Immature natural killer cell (primary cell): ENCODE results near the gene OTOP2. TPM values are rescaled to one million over a fixed set of nuclear protein-coding genes. Genes with fewer than 3 reads are reported as not detected.

Experiments
- DNase-seq, 3 donors: peaks; one replicate each; pipeline ENCODE4 v3.0.0; 2022; ENCODE audit warnings: mixed read lengths in 1 of 3
- H3K27ac Mint-ChIP-seq, 6 donors: one replicate each; pipeline ENCODE4 v1.8.0; 2020; ENCODE audit warnings: mixed read lengths in 6 of 6, mild to moderate bottlenecking in 5 of 6, inconsistent platforms in 4 of 6, moderate library complexity in 3 of 6
- H3K27me3 Mint-ChIP-seq, 3 donors: one replicate each; pipeline ENCODE4 v1.8.0; 2020 to 2021; ENCODE audit warnings: low read depth in 3 of 3, mild to moderate bottlenecking in 3 of 3, mixed read lengths in 3 of 3, moderate library complexity in 3 of 3, inconsistent platforms in 1 of 3
- H3K36me3 Mint-ChIP-seq, 3 donors: one replicate each; pipeline ENCODE4 v1.8.0; 2020; ENCODE audit warnings: mixed read lengths in 3 of 3, inconsistent platforms in 2 of 3, mild to moderate bottlenecking in 2 of 3
- H3K4me1 Mint-ChIP-seq, 2 donors: one replicate each; pipeline ENCODE4 v1.8.0; 2020; ENCODE audit warnings: inconsistent platforms in 2 of 2, mild to moderate bottlenecking in 2 of 2, mixed read lengths in 2 of 2, moderate library complexity in 1 of 2
- H3K4me3 Mint-ChIP-seq, 5 donors: one replicate each; pipeline ENCODE4 v1.8.0; 2020; ENCODE audit warnings: mild to moderate bottlenecking in 5 of 5, mixed read lengths in 5 of 5, inconsistent platforms in 3 of 5, moderate library complexity in 3 of 5
- H3K9me3 Mint-ChIP-seq, 6 donors: one replicate each; pipeline ENCODE4 v1.8.0; 2020; ENCODE audit warnings: mild to moderate bottlenecking in 6 of 6, mixed read lengths in 6 of 6, inconsistent platforms in 4 of 6, moderate library complexity in 3 of 6
- polyA plus RNA-seq, 3 donors: library from polyadenylated mRNA; unstranded; fragments of 300-500 nt; fragmentation: Illumina TruSeq; gene quantifications; one replicate each; pipeline ENCODE4 v1.2.3, GENCODE V29; 2021

OTOP2 gene
- not detected for polyA plus RNA-seq

- no peaks in the 10 kb centered on the region for H3K36me3 Mint-ChIP-seq
- peak within 1 kb of the TSS; percentile 33 to 71 (median 67) for H3K4me3 Mint-ChIP-seq
- DNase-seq = no peak
- no peak within 1 kb of the TSS for H3K27ac Mint-ChIP-seq
- peaks cover 0 to 8% of the 10 kb centered on the region in 2 donors for H3K4me1 Mint-ChIP-seq
- no peaks in the 10 kb centered on the region for H3K9me3 Mint-ChIP-seq
- H3K27me3 Mint-ChIP-seq = peaks cover 16 to 29% (median 18%) of the 10 kb centered on the region in 3 donors
These were observed at the start of gene OTOP2 for GRCh38 chr17:74924250-74924948. TSS of gene OTOP2 (plus strand) at chr17:74924273. CDS start at chr17:74924633, 360 bp downstream.

- no peaks in the 10 kb centered on the region for H3K36me3 Mint-ChIP-seq
- DNase-seq = no peak
- H3K9me3 Mint-ChIP-seq = no peaks in the 10 kb centered on the region
- H3K4me1 Mint-ChIP-seq = peaks cover 14 to 19% of the 10 kb centered on the region in 2 donors
- peaks cover 8 to 10% (median 10%) of the 10 kb centered on the region in 3 donors for H3K27me3 Mint-ChIP-seq
- H3K4me3 Mint-ChIP-seq = peak overlapping the region in 1 of 5 donors; percentile 14
- H3K27ac Mint-ChIP-seq = peak overlapping the region in 1 of 6 donors; percentile 12
These were observed 49.4 kb upstream of the OTOP2 start for GRCh38 chr17:74874615-74875037.

- peaks cover 8 to 10% (median 8%) of the 10 kb centered on the region in 3 donors for H3K27me3 Mint-ChIP-seq
- no peaks in the 10 kb centered on the region for H3K9me3 Mint-ChIP-seq
- H3K4me1 Mint-ChIP-seq = peaks cover 14 to 19% of the 10 kb centered on the region in 2 donors
- no peaks in the 10 kb centered on the region for H3K36me3 Mint-ChIP-seq
- no peak for DNase-seq
- no peak overlapping the region for H3K4me3 Mint-ChIP-seq
- peak overlapping the region in 1 of 6 donors; percentile 2 for H3K27ac Mint-ChIP-seq
These were observed 48.7 kb upstream of the OTOP2 start for GRCh38 chr17:74875155-74875976.

- peaks cover 14 to 19% of the 10 kb centered on the region in 2 donors for H3K4me1 Mint-ChIP-seq
- H3K27me3 Mint-ChIP-seq = peaks cover 7 to 8% (median 8%) of the 10 kb centered on the region in 3 donors
- no peaks in the 10 kb centered on the region for H3K36me3 Mint-ChIP-seq
- no peak overlapping the region for H3K4me3 Mint-ChIP-seq
- H3K9me3 Mint-ChIP-seq = no peaks in the 10 kb centered on the region
- H3K27ac Mint-ChIP-seq = no peak overlapping the region
- DNase-seq = no peak
These were observed 48.0 kb upstream of the OTOP2 start for GRCh38 chr17:74875977-74876593.

- Mint-ChIP-seq H3K9me3 (no peaks in the 10 kb centered on the region), H3K4me1 (peaks cover 6 to 9% of the 10 kb centered on the region in 2 donors), H3K36me3 (no peaks in the 10 kb centered on the region), H3K27ac (no peak overlapping the region), H3K4me3 (no peak overlapping the region), H3K27me3 (peaks cover 5 to 9% (median 8%) of the 10 kb centered on the region in 3 donors)
- no peak for DNase-seq
These were observed 46.2 kb upstream of the OTOP2 start for GRCh38 chr17:74877592-74878548.

- H3K36me3 Mint-ChIP-seq = no peaks in the 10 kb centered on the region
- no peaks in the 10 kb centered on the region for H3K9me3 Mint-ChIP-seq
- DNase-seq = no peak
- H3K27ac Mint-ChIP-seq = no peak overlapping the region
- H3K4me3 Mint-ChIP-seq = no peak overlapping the region
- peaks cover 5% of the 10 kb centered on the region in 2 donors for H3K4me1 Mint-ChIP-seq
- H3K27me3 Mint-ChIP-seq = peaks cover 0 to 7% (median 2%) of the 10 kb centered on the region in 3 donors
These were observed 45.4 kb upstream of the OTOP2 start for GRCh38 chr17:74878658-74879057.

- Mint-ChIP-seq H3K4me1 (no peaks in the 10 kb centered on the region), H3K27ac (no peak overlapping the region), H3K36me3 (no peaks in the 10 kb centered on the region), H3K27me3 (peaks cover 0 to 9% (median 5%) of the 10 kb centered on the region in 3 donors), H3K4me3 (no peak overlapping the region), H3K9me3 (no peaks in the 10 kb centered on the region)
- no peak for DNase-seq
These were observed 44.8 kb upstream of the OTOP2 start for GRCh38 chr17:74879308-74879707.

- Mint-ChIP-seq H3K36me3 (no peaks in the 10 kb centered on the region), H3K27ac (no peak overlapping the region), H3K4me3 (no peak overlapping the region), H3K27me3 (peaks cover 0 to 10% (median 8%) of the 10 kb centered on the region in 3 donors), H3K4me1 (no peaks in the 10 kb centered on the region), H3K9me3 (no peaks in the 10 kb centered on the region)
- no peak for DNase-seq
These were observed 43.0 kb upstream of the OTOP2 start for GRCh38 chr17:74881073-74881472.

GRCh38 chr17:74882517-74883240 lies 41.4 kb upstream of the OTOP2 start:
- Mint-ChIP-seq H3K9me3 (no peaks in the 10 kb centered on the region), H3K4me3 (no peak overlapping the region), H3K27ac (no peak overlapping the region), H3K36me3 (no peaks in the 10 kb centered on the region), H3K4me1 (no peaks in the 10 kb centered on the region), H3K27me3 (peaks cover 2 to 13% (median 8%) of the 10 kb centered on the region in 3 donors)
- DNase-seq = no peak

- H3K9me3 Mint-ChIP-seq = no peaks in the 10 kb centered on the region
- no peaks in the 10 kb centered on the region for H3K4me1 Mint-ChIP-seq
- H3K27ac Mint-ChIP-seq = no peak overlapping the region
- H3K36me3 Mint-ChIP-seq = no peaks in the 10 kb centered on the region
- peaks cover 2 to 13% (median 8%) of the 10 kb centered on the region in 3 donors for H3K27me3 Mint-ChIP-seq
- DNase-seq = no peak
- no peak overlapping the region for H3K4me3 Mint-ChIP-seq
These were observed 40.8 kb upstream of the OTOP2 start for GRCh38 chr17:74883241-74883745.

GRCh38 chr17:74888469-74888868 lies 35.6 kb upstream of the OTOP2 start:
- no peak for DNase-seq
- no peak overlapping the region for H3K4me3 Mint-ChIP-seq
- H3K36me3 Mint-ChIP-seq = no peaks in the 10 kb centered on the region
- H3K9me3 Mint-ChIP-seq = no peaks in the 10 kb centered on the region
- H3K27me3 Mint-ChIP-seq = peaks cover 5 to 20% (median 9%) of the 10 kb centered on the region in 3 donors
- no peak overlapping the region for H3K27ac Mint-ChIP-seq
- H3K4me1 Mint-ChIP-seq = no peaks in the 10 kb centered on the region

GRCh38 chr17:74890554-74890953 lies 33.5 kb upstream of the OTOP2 start:
- peaks cover 0 to 3% of the 10 kb centered on the region in 2 donors for H3K4me1 Mint-ChIP-seq
- peaks cover 8 to 20% (median 12%) of the 10 kb centered on the region in 3 donors for H3K27me3 Mint-ChIP-seq
- H3K27ac Mint-ChIP-seq = no peak overlapping the region
- H3K4me3 Mint-ChIP-seq = no peak overlapping the region
- H3K36me3 Mint-ChIP-seq = no peaks in the 10 kb centered on the region
- DNase-seq = no peak
- H3K9me3 Mint-ChIP-seq = no peaks in the 10 kb centered on the region
